Astrocyte (in vitro differentiated cells and primary cell): ENCODE results near the gene BUD23. TPM values are rescaled to one million over a fixed set of nuclear protein-coding genes. Genes with fewer than 3 reads are reported as not detected.

Experiments used
- DNase-seq: peaks from one replicate; pipeline ENCODE4 v3.0.0-alpha.2; 2010; ENCODE audit warnings: low read depth
- FAIRE-seq: peaks from 2 replicates; lab custom pipeline; 2011; peaks lifted over from hg19 to GRCh38; lab: Jason Lieb, UNC
- H2AFZ ChIP-seq: 2 replicates; pipeline ENCODE4 v1.6.0; 2012; ENCODE audit warnings: low read depth, low read length, inconsistent platforms
- H3K27ac ChIP-seq: 2 replicates; pipeline ENCODE4 v1.5.1; 2011; ENCODE audit warnings: low read depth, low read length, inconsistent platforms
- H3K27me3 ChIP-seq: 2 replicates; pipeline ENCODE4 v1.6.0; 2011; ENCODE audit warnings: low read length, inconsistent platforms; ENCODE audit not compliant: insufficient read depth
- H3K36me3 ChIP-seq: 2 replicates; pipeline ENCODE4 v1.5.1; 2011; ENCODE audit warnings: low read length, inconsistent platforms; ENCODE audit not compliant: insufficient read depth
- H3K4me1 ChIP-seq: 2 replicates; pipeline ENCODE4 v1.5.1; 2011; ENCODE audit warnings: low read length, inconsistent platforms; ENCODE audit not compliant: insufficient read depth
- H3K4me2 ChIP-seq: 2 replicates; pipeline ENCODE4 v1.6.0; 2012; ENCODE audit warnings: low read length, inconsistent platforms
- H3K4me3 ChIP-seq: 2 replicates; pipeline ENCODE4 v1.5.1; 2011; ENCODE audit warnings: low read depth, mild to moderate bottlenecking, low read length, inconsistent platforms; ENCODE audit not compliant: insufficient read depth
- H3K79me2 ChIP-seq: 2 replicates; pipeline ENCODE4 v1.6.0; 2012; ENCODE audit warnings: mild to moderate bottlenecking, low read length, inconsistent platforms; ENCODE audit not compliant: insufficient read depth
- H3K9ac ChIP-seq: 2 replicates; pipeline ENCODE4 v1.6.0; 2012; ENCODE audit warnings: mild to moderate bottlenecking, low read length, inconsistent platforms
- H3K9me3 ChIP-seq: 2 replicates; pipeline ENCODE4 v1.5.1; 2012; ENCODE audit warnings: low read depth, mild to moderate bottlenecking, low read length, inconsistent platforms; ENCODE audit not compliant: insufficient read depth
- H4K20me1 ChIP-seq: 2 replicates; pipeline ENCODE4 v1.6.0; 2012; ENCODE audit warnings: low read length, inconsistent platforms; ENCODE audit not compliant: insufficient read depth
- H3K27ac Mint-ChIP-seq: one replicate; pipeline ENCODE4 v1.8.0; 2021; ENCODE audit warnings: mild to moderate bottlenecking, mixed read lengths; ENCODE audit not compliant: unreplicated experiment
- H3K27me3 Mint-ChIP-seq: one replicate; pipeline ENCODE4 v1.8.0; 2021; ENCODE audit warnings: low read depth, mixed read lengths; ENCODE audit not compliant: unreplicated experiment
- H3K36me3 Mint-ChIP-seq: one replicate; pipeline ENCODE4 v1.8.0; 2021; ENCODE audit warnings: low read depth, mixed read lengths; ENCODE audit not compliant: unreplicated experiment
- H3K4me1 Mint-ChIP-seq: one replicate; pipeline ENCODE4 v1.8.0; 2021; ENCODE audit warnings: low read depth, mixed read lengths; ENCODE audit not compliant: unreplicated experiment
- H3K4me3 Mint-ChIP-seq: one replicate; pipeline ENCODE4 v1.8.0; 2021; ENCODE audit warnings: mild to moderate bottlenecking, moderate library complexity, mixed read lengths; ENCODE audit not compliant: unreplicated experiment
- H3K9me3 Mint-ChIP-seq: one replicate; pipeline ENCODE4 v1.8.0; 2021; ENCODE audit warnings: mild to moderate bottlenecking, mixed read lengths; ENCODE audit not compliant: unreplicated experiment
- EZH2 ChIP-seq: IDR thresholded peaks from 2 replicates; pipeline ENCODE4 v1.6.1; 2012; ENCODE audit warnings: mild to moderate bottlenecking, low read length, inconsistent platforms; ENCODE audit not compliant: insufficient read depth
- total RNA-seq: library from RNA; stranded (reverse); gene quantifications from 2 replicates; pipeline ENCODE4 v1.2.1, GENCODE V29; 2021
- TF ChIP-seq, protein P1 (sequence below): IDR thresholded peaks from 2 replicates; pipeline ENCODE4 v1.5.1; 2011; ENCODE audit warnings: low read depth, mild to moderate bottlenecking, inconsistent platforms, low read length, moderate library complexity; ENCODE audit not compliant: insufficient read depth

BUD23 gene
- total RNA-seq, 1 donor from 2014 or later: 73.1 TPM

- H3K36me3 ChIP-seq: peaks cover 4% of the 10 kb centered on the region
- peak overlapping the region; percentile 97 for H2AFZ ChIP-seq
- DNase-seq: no peak
- Mint-ChIP-seq H3K4me1 (peaks cover 18% of the 10 kb centered on the region), H3K27ac (peak overlapping the region; percentile 85), H3K36me3 (peaks cover 19% of the 10 kb centered on the region), H3K27me3 (no peaks in the 10 kb centered on the region), H3K9me3 (no peaks in the 10 kb centered on the region), H3K4me3 (peak overlapping the region; percentile 98)
- no peak for TF ChIP-seq EZH2
- TF ChIP-seq, protein P1, sequence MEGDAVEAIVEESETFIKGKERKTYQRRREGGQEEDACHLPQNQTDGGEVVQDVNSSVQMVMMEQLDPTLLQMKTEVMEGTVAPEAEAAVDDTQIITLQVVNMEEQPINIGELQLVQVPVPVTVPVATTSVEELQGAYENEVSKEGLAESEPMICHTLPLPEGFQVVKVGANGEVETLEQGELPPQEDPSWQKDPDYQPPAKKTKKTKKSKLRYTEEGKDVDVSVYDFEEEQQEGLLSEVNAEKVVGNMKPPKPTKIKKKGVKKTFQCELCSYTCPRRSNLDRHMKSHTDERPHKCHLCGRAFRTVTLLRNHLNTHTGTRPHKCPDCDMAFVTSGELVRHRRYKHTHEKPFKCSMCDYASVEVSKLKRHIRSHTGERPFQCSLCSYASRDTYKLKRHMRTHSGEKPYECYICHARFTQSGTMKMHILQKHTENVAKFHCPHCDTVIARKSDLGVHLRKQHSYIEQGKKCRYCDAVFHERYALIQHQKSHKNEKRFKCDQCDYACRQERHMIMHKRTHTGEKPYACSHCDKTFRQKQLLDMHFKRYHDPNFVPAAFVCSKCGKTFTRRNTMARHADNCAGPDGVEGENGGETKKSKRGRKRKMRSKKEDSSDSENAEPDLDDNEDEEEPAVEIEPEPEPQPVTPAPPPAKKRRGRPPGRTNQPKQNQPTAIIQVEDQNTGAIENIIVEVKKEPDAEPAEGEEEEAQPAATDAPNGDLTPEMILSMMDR: no peak
- H3K4me2 ChIP-seq: peak overlapping the region; percentile 97
- no peak for FAIRE-seq
- no peaks in the 10 kb centered on the region for H3K27me3 ChIP-seq
- H3K27ac ChIP-seq: peak overlapping the region; percentile 92
- H3K4me3 ChIP-seq: peak overlapping the region; percentile 97
- H4K20me1 ChIP-seq: peaks cover 61% of the 10 kb centered on the region
- H3K9me3 ChIP-seq: no peaks in the 10 kb centered on the region
- peak overlapping the region; percentile 95 for H3K9ac ChIP-seq
- H3K79me2 ChIP-seq: peaks cover 92% of the 10 kb centered on the region
- H3K4me1 ChIP-seq: peaks cover 25% of the 10 kb centered on the region
Observed at GRCh38 chr7:73682745-73683055, 697 bp upstream of the BUD23 start.

GRCh38 chr7:73683788-73684693 lies 644 bp downstream of the BUD23 start:
- FAIRE-seq (no peak), DNase-seq (no peak)
- Histone ChIP-seq H2AFZ (peak overlapping the region; percentile 82), H3K4me2 (peak overlapping the region; percentile 92), H4K20me1 (peaks cover 54% of the 10 kb centered on the region), H3K9ac (peak overlapping the region; percentile 95), H3K36me3 (peaks cover 9% of the 10 kb centered on the region), H3K4me1 (peaks cover 25% of the 10 kb centered on the region), H3K27ac (peak overlapping the region; percentile 88), H3K4me3 (peak overlapping the region; percentile 97), H3K27me3 (no peaks in the 10 kb centered on the region), H3K9me3 (no peaks in the 10 kb centered on the region), H3K79me2 (peaks cover 91% of the 10 kb centered on the region)
- TF ChIP-seq, protein P1: no peak
- TF ChIP-seq EZH2: no peak
- Mint-ChIP-seq H3K9me3 (no peaks in the 10 kb centered on the region), H3K27me3 (no peaks in the 10 kb centered on the region), H3K27ac (peak overlapping the region; percentile 78), H3K4me3 (peak overlapping the region; percentile 98), H3K4me1 (peaks cover 18% of the 10 kb centered on the region), H3K36me3 (peaks cover 11% of the 10 kb centered on the region)

DNA sequence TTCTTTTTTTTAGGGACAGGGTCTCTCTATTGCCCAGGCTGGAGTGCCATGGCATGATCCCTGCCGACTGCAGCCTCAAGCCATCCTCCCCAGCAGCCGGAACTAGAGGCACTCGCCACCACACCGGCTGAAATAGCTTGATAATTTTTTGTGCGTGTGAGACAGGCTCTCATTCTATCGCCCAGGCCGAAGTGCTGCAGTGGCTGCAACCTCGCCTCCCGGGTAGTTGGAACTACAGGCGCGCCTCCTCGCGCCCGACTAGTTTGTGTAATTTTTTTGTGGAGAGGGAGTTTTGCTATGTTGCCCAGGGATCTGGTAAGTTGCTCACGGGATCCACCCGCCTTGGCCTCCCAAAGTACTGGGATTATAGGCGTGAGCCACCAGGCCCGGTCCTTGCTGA lies 1.9 kb downstream of the BUD23 start:
- H3K27ac Mint-ChIP-seq: peak overlapping the region; percentile 62
- Histone ChIP-seq H3K9ac (no peak overlapping the region), H3K9me3 (no peaks in the 10 kb centered on the region), H3K27ac (no peak overlapping the region), H3K4me3 (no peak overlapping the region), H3K79me2 (peaks cover 88% of the 10 kb centered on the region), H3K4me1 (peaks cover 25% of the 10 kb centered on the region), H3K4me2 (no peak overlapping the region), H3K36me3 (peaks cover 12% of the 10 kb centered on the region), H4K20me1 (peaks cover 47% of the 10 kb centered on the region), H3K27me3 (no peaks in the 10 kb centered on the region), H2AFZ (no peak overlapping the region)
- H3K4me1 Mint-ChIP-seq: peaks cover 16% of the 10 kb centered on the region
- H3K27me3 Mint-ChIP-seq: no peaks in the 10 kb centered on the region
- TF ChIP-seq EZH2: no peak
- TF ChIP-seq, protein P1: no peak
- H3K36me3 Mint-ChIP-seq: peaks cover 18% of the 10 kb centered on the region
- DNase-seq: no peak
- no peak for FAIRE-seq
- no peaks in the 10 kb centered on the region for H3K9me3 Mint-ChIP-seq
- H3K4me3 Mint-ChIP-seq: peak overlapping the region; percentile 79
